Measurements from ENCODE around the gene ATF6. TPM values are rescaled to one million over a fixed set of nuclear protein-coding genes. Genes with fewer than 3 reads are reported as not detected.

ATF6 gene
- total and polyA plus RNA-seq, 2 of the 4 experiments (the other 2 are of a cell fraction) = 12.2 to 17.6 TPM

DNA sequence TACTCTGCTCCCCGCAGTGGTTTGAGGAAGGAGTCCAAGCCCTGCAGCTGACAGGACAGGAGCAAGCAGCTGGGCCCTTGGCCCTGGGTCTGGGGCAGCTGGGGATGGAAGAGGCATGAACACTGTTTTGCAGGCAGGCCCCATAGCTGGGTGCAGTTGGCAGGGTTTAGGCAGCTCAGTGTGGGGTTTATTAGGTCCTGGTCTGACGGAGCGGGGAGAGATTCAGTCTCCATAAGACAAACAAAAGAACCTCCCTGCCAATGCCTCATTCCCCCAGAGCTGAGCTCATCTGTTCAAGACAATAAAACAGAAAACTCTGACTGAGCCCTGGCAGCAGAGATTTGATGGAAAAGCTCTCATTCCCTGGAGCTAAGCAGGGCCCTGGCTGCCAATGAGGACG is 220.2 kb downstream of the ATF6 start:
- dilution Hi-C loops (cut with HindIII; ENCODE audit: low sequenced_read_pairs, unreplicated experiment) (no loop called here), in situ Hi-C loops (cut with MboI; ENCODE audit: low sequenced_read_pairs) (no loop called here), intact Hi-C loops (cut with micrococcal nuclease) (no loop called here)
- no peak for DNase-seq
- H4K5ac ChIP-seq (ENCODE audit: low read depth, low read length) = no peak overlapping the region
- H3K4me3 ChIP-seq (ENCODE audit: insufficient read depth, low read depth, low read length) = no peak overlapping the region
- no peaks in the 10 kb centered on the region for H4K20me1 ChIP-seq (ENCODE audit: insufficient read depth, low read length)
- no peak overlapping the region for H2AFZ ChIP-seq (replicated peaks; ENCODE audit: low read length, poor library complexity)
- no peaks in the 10 kb centered on the region for H3K4me1 ChIP-seq (ENCODE audit: control insufficient read depth, insufficient read depth, low read length)
- H3K36me3 ChIP-seq (ENCODE audit: control insufficient read depth, insufficient read depth, low read length) = no peaks in the 10 kb centered on the region
- H2BK15ac ChIP-seq (ENCODE audit: low read depth, low read length) = no peak overlapping the region
- H2AK5ac ChIP-seq (ENCODE audit: low read depth, low read length) = no peak overlapping the region
- H4K91ac ChIP-seq (ENCODE audit: insufficient read depth, low read depth, low read length) = no peak overlapping the region
- no peak overlapping the region for H3K14ac ChIP-seq (replicated peaks; ENCODE audit: low read depth, low read length)
- no peak overlapping the region for H2BK5ac ChIP-seq (ENCODE audit: low read depth, low read length, poor library complexity, severe bottlenecking)
- no peaks in the 10 kb centered on the region for H3K79me1 ChIP-seq (ENCODE audit: low read depth in 1 of 2, low read length in 2 of 2)
- H4K8ac ChIP-seq (ENCODE audit: low read depth in 2 of 2, low read length in 2 of 2) = no peak overlapping the region
- TF ChIP-seq, protein P1, sequence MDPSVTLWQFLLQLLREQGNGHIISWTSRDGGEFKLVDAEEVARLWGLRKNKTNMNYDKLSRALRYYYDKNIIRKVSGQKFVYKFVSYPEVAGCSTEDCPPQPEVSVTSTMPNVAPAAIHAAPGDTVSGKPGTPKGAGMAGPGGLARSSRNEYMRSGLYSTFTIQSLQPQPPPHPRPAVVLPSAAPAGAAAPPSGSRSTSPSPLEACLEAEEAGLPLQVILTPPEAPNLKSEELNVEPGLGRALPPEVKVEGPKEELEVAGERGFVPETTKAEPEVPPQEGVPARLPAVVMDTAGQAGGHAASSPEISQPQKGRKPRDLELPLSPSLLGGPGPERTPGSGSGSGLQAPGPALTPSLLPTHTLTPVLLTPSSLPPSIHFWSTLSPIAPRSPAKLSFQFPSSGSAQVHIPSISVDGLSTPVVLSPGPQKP (IDR thresholded peaks at IDR 0.05; ENCODE audit: borderline replicate concordance, low read depth, low read length) = no peak
- TF ChIP-seq SMC3 (IDR thresholded peaks at IDR 0.05; ENCODE audit: low read depth, low read length) (no peak), RCOR1 (IDR thresholded peaks at IDR 0.05; ENCODE audit: insufficient replicate concordance, low read length) (no peak), NFE2L2 (IDR thresholded peaks at IDR 0.05; ENCODE audit: low read depth, low read length) (no peak), RFX5 (IDR thresholded peaks at IDR 0.05; ENCODE audit: low read depth, low read length) (no peak), RAD21 (IDR thresholded peaks at IDR 0.05; ENCODE audit: low read length) (no peak), MXI1 (IDR thresholded peaks at IDR 0.05; ENCODE audit: borderline replicate concordance, low read depth, low read length) (no peak), BHLHE40 (IDR thresholded peaks at IDR 0.05; ENCODE audit: low read depth, low read length) (no peak), MAFK (IDR thresholded peaks at IDR 0.05; ENCODE audit: low read depth, low read length) (no peak), POLR2A (IDR thresholded peaks at IDR 0.05; ENCODE audit: low read depth, low read length) (no peak), CEBPB (IDR thresholded peaks at IDR 0.05; ENCODE audit: low read depth, low read length) (no peak), CHD1 (IDR thresholded peaks at IDR 0.05; ENCODE audit: low read depth, low read length) (no peak), FOS (IDR thresholded peaks at IDR 0.05; ENCODE audit: low read depth, low read length) (no peak), MAZ (IDR thresholded peaks at IDR 0.05; ENCODE audit: borderline replicate concordance, low read depth, low read length) (no peak)
- TF ChIP-seq, protein P2, sequence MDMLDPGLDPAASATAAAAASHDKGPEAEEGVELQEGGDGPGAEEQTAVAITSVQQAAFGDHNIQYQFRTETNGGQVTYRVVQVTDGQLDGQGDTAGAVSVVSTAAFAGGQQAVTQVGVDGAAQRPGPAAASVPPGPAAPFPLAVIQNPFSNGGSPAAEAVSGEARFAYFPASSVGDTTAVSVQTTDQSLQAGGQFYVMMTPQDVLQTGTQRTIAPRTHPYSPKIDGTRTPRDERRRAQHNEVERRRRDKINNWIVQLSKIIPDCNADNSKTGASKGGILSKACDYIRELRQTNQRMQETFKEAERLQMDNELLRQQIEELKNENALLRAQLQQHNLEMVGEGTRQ (IDR thresholded peaks at IDR 0.05; ENCODE audit: low read depth, low read length) = no peak
- TF ChIP-seq, protein P3, sequence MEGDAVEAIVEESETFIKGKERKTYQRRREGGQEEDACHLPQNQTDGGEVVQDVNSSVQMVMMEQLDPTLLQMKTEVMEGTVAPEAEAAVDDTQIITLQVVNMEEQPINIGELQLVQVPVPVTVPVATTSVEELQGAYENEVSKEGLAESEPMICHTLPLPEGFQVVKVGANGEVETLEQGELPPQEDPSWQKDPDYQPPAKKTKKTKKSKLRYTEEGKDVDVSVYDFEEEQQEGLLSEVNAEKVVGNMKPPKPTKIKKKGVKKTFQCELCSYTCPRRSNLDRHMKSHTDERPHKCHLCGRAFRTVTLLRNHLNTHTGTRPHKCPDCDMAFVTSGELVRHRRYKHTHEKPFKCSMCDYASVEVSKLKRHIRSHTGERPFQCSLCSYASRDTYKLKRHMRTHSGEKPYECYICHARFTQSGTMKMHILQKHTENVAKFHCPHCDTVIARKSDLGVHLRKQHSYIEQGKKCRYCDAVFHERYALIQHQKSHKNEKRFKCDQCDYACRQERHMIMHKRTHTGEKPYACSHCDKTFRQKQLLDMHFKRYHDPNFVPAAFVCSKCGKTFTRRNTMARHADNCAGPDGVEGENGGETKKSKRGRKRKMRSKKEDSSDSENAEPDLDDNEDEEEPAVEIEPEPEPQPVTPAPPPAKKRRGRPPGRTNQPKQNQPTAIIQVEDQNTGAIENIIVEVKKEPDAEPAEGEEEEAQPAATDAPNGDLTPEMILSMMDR (conservative IDR thresholded peaks at IDR 0.05; ENCODE audit: low read depth, low read length) = no peak
- no peak overlapping the region for H3K56ac ChIP-seq (ENCODE audit: extremely low read depth, insufficient read depth, low read length)
- H2AK9ac ChIP-seq (replicated peaks; ENCODE audit: low read depth, low read length, poor library complexity) = no peak overlapping the region
- H3K9me1 ChIP-seq (ENCODE audit: insufficient read depth, low read length) = peaks cover 4% of the 10 kb centered on the region; the same call in 1 of the 2 replicates
- no peak overlapping the region for H2BK20ac ChIP-seq (ENCODE audit: low read depth, low read length)
- ATAC-seq (ENCODE audit: low read depth) = no peak; the same call in 1 of the 2 replicates
- no TSS peak for BruUV-seq (replicated peaks)
- H3K27me3 ChIP-seq (ENCODE audit: control insufficient read depth, insufficient read depth, low read length) = peaks cover 6% of the 10 kb centered on the region
- no peak overlapping the region for H3K4me2 ChIP-seq (ENCODE audit: low read depth, low read length)
- ChIA-PET CTCF (no interaction called here), POLR2A (ENCODE audit: unreplicated experiment) (no interaction called here)
- no peak overlapping the region for H3K4ac ChIP-seq (ENCODE audit: low read depth, low read length)
- H3K18ac ChIP-seq (ENCODE audit: low read depth, low read length) = no peak overlapping the region
- no CpG with 5 or more reads among the region's 4 CpGs for WGBS, 2 experiments (ENCODE audit: extremely low coverage in 2 of 2, insufficient read length in 1 of 2)
- no peak overlapping the region for H2BK120ac ChIP-seq (ENCODE audit: low read depth, low read length)
- peaks cover 12% of the 10 kb centered on the region for H3K9me3 ChIP-seq (ENCODE audit: control insufficient read depth, insufficient read depth, low read length)
- H3K27ac ChIP-seq (ENCODE audit: insufficient read depth, low read length) = no peak overlapping the region
- H3K9ac ChIP-seq (ENCODE audit: low read depth, low read length) = no peak overlapping the region
- H3K23ac ChIP-seq (ENCODE audit: low read depth, low read length) = no peak overlapping the region
